NCI-H748 (cell line): Measurements from ENCODE around the gene EFCAB6.

Experiments used
- DNase-seq: peaks from one replicate; lab custom pipeline; 2025; ENCODE audit not compliant: unreplicated experiment; lab: John Stamatoyannopoulos, UW

Gene EFCAB6

DNA sequence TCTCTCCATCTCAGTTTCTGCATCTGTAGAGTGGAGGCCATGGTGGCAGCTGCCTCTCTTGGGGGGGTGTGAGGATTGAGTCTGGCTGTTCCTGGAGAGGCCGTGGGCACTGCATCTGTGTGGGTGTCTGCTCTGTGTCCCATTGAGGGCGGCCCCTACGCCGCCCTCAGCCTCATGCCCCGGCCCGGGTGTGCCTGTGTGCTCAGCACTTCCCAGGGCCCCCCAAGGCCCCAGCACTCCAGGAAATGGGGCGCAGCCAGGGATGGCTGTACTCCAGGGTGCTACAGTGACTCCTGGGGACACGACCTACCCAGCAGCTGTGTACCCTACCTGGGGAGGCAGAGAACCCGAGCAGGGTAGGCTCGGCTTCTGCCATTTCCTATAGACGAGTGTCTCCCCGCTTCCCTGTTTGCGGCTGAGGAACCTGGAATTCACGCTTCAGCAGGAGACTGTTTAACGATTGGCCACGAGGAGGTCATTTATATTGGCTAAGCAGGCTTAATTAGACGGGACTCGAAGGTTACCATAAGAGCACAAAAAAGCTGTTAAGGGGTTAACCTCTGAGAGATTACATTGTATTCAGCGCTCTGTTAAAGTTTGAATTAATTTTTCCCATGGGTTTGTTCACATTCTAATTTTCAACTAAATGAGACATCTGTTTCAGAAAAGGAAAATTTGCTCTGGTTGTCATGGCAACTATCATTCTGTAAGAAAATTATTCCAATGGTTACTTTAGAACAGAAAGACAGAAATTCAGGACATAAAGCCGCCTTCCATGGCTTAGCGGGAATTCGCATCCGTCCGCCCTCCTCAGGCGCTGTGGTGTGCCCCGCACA is 323.9 kb downstream of the EFCAB6 start:
- DNase-seq: no peak

DNA sequence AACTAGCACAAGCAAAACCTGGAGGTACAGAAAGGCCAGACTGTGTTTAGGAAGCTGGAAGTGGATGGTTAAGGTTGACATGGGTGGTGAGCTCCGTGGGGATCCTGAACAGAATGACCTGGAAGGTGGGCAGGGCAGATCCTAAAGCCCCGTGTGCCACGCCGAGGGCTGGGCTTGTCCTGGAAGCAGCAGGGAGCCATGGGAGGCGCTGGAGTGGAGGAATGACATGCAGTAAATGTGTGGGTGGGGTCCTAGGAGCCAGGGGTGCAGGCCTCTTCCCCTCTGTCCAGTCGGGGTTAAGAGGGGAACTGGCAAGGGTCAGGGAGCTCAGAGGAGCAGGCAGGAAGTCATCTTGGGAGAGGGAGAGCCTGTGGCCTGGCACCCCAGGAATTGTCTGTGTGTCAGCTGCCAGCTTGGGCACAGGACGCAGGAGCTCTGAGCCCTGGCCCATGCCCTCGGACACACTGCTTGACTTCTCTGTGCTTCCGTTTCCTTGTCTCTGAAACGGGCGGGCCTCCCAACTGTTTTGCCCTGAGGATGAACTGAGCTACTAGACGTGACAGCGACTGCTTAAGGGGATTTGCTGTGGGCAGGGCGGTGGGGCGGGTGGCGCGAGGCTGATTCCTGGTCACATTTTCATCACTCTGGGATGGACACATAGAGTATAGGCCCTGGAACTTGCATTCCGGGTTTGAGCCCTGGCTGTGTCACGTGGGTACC is 324.6 kb downstream of the EFCAB6 start:
- DNase-seq: no peak

GRCh38 chr22:43485502-43486089 is 326.5 kb downstream of the EFCAB6 start:
- DNase-seq: no peak

DNA sequence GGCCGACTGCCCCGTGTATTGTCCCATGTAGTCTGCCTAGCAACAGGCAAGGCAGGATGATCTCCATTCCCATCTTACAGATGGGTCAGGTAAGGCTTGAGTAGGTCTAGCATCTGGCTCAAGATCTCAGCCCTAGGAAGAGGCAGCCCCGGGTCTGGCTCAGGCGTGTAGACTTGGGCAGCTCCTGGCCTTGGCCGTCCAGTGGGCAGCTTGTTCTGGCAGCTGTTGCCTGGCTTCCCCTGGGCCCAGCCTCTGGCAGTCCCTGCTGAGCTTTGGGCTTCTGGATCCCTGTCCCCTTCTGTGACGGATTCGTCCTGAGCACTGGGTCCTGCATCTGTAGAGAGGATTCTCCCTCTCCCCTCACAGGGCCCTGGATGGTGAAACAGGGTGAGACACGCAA is 327.9 kb downstream of the EFCAB6 start:
- DNase-seq: no peak

DNA sequence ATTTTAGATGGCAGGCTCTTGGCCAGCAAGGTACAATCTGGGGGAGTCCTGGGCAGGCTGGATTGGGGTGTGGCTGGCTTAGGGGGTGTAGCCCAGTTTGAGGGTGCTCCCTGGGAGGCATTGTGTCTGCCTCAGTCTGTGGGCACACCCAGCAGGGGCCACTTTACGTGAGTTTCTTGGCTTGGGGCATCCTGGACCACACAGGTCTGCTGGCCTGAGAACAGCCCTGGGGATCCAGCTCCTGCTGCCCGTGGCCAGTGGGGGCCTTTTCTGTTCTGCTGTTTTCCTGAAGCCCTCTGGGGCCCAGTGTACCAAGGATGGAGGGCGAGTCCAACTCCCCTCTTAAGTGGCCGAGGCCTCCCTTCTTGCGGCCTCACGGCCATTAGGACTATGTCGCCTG is 328.4 kb downstream of the EFCAB6 start:
- DNase-seq: no peak

GRCh38 chr22:43483266-43483665 is 328.8 kb downstream of the EFCAB6 start:
- DNase-seq: no peak

- DNase-seq: no peak
These were observed 329.8 kb downstream of the EFCAB6 start for GRCh38 chr22:43482318-43482625.

DNA sequence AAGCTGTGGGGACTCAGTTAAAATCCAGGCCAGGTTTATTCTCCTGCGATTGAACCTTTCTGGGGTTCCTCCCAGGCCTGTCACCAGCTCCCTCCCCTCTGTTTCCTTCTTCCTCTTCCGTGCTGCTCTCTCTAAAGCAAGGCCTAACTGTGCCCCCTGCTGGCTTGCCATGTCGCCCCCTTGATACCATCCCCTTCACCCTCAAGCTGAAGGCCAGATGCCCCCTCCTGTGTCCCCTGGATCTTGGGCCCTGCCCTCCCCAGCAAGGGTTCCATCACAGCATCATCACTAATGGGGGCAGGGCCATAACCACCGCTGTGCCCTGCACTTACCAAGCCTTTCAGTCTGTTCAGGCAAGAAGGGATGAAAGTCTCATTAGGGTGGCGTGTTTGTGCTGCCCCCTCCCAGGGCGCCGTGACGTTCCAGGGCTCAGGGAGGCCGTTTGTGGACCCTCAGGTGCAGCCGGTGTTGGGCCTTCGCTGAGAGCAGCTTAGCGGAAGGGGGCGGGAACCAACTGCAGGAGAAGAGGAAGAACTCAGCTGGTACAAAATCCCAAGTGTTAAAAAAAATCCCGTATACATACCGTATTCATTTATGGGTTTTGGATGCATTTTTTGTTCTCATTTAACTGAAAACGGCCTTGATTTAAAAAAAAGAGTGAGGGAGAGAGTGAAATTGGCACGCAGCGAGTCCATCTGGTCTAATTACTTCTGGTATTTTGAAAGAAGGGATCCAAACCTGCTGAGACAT is 330.4 kb downstream of the EFCAB6 start:
- DNase-seq: peak; percentile 15

GRCh38 chr22:43479962-43480361 is 332.1 kb downstream of the EFCAB6 start:
- DNase-seq: no peak

- no peak for DNase-seq
These were observed 332.7 kb downstream of the EFCAB6 start for GRCh38 chr22:43479301-43479950.
